HCT116 (cell line): ENCODE results near the gene KYAT1. TPM values are rescaled to one million over a fixed set of nuclear protein-coding genes. Genes with fewer than 3 reads are reported as not detected.

Source experiments
- ATAC-seq: fragments of 200-7000 bp; cut with Tn5 transposase; 2 replicates; pipeline ENCODE4 v1.9.1; 2020; ENCODE audit warnings: mild to moderate bottlenecking, moderate library complexity
- BruUV-seq: library from RNA; stranded (reverse); fragments of 400-500 nt; replicated peaks from 2 replicates; lab custom pipeline; 2021; lab: Mats Ljungman, UMichigan
- CTCF ChIA-PET: fragments of 300-600 bp; sonication (Branson Sonifier 250); formaldehyde crosslinking; loops from one replicate; lab custom pipeline; 2021; ENCODE audit warnings: antibody characterized with exemption; lab: Charles Lee
- POLR2A ChIA-PET: fragments of 300-600, 350-600 bp; sonication (Branson Sonifier 250); formaldehyde crosslinking; loops from one replicate; lab custom pipeline; 2021; ENCODE audit warnings: antibody characterized with exemption; lab: Charles Lee
- RAD21 ChIA-PET, 2 experiments: fragments of 300-600 bp; sonication (Branson Sonifier 250); formaldehyde crosslinking; loops; one replicate each; lab custom pipeline; 2023; ENCODE audit warnings: low total read pairs in 2 of 2; ENCODE audit not compliant: uncharacterized antibody in 2 of 2, unreplicated experiment in 2 of 2, low non-redundant PET in 1 of 2; lab: Charles Lee
- DNase-seq: peaks from one replicate; pipeline ENCODE4 v3.0.0-alpha.2; 2010; ENCODE audit warnings: low read depth, low spot score
- H2AFZ ChIP-seq: fragments of 200-600 bp; shearing (Covaris generic), sonication (generic); 2 replicates; pipeline ENCODE4 v1.6.1; 2017; ENCODE audit warnings: low read depth, mixed run types, mixed read lengths, antibody characterized with exemption, low read length; ENCODE audit not compliant: poor library complexity, severe bottlenecking
- H3K27ac ChIP-seq: 2 replicates; pipeline ENCODE4 v1.5.1; 2012; ENCODE audit warnings: low read depth, low read length
- H3K27me3 ChIP-seq: fragments of 200-600 bp; sonication (generic); 2 replicates; pipeline ENCODE4 v1.6.1; 2016; ENCODE audit warnings: mixed run types, low read length, mixed read lengths; ENCODE audit not compliant: insufficient read depth
- H3K36me3 ChIP-seq, 2 experiments: fragments of 200-500 bp in 1 of 2; fragments of 200-600 bp in 1 of 2; sonication (Bioruptor generic) in 1 of 2; sonication (generic) in 1 of 2; 2 replicates each; pipeline versions ENCODE4 v1.5.1 to v1.6.1; 2014 to 2016; ENCODE audit warnings: low read length in 2 of 2, inconsistent platforms in 1 of 2, mixed read lengths in 1 of 2, mixed run types in 1 of 2; ENCODE audit not compliant: insufficient read depth in 2 of 2, control insufficient read depth in 1 of 2
- H3K4me1 ChIP-seq, 2 experiments: fragments of 200-600 bp in 1 of 2; sonication (generic) in 1 of 2; 2 replicates each; pipeline versions ENCODE4 v1.5.1 to v1.6.1; 2012 to 2017; ENCODE audit warnings: low read length in 2 of 2, inconsistent platforms in 1 of 2, mild to moderate bottlenecking in 1 of 2, mixed read lengths in 1 of 2, mixed run types in 1 of 2, moderate library complexity in 1 of 2; ENCODE audit not compliant: insufficient read depth in 2 of 2, control insufficient read depth in 1 of 2
- H3K4me2 ChIP-seq: fragments of 200-600 bp; sonication (generic); 2 replicates; pipeline ENCODE4 v1.6.1; 2017; ENCODE audit warnings: mixed run types, low read length, mixed read lengths
- H3K4me3 ChIP-seq, 2 experiments: fragments of 200-600 bp in 1 of 2; sonication (generic) in 1 of 2; replicated peaks in 1 of 2; 2 replicates each; pipeline ENCODE4 v1.5.1; 2011 to 2016; ENCODE audit warnings: low read length in 2 of 2, control low read depth in 1 of 2, low read depth in 1 of 2, mild to moderate bottlenecking in 1 of 2, mixed read lengths in 1 of 2, mixed run types in 1 of 2
- H3K79me2 ChIP-seq: fragments of 200-600 bp; sonication (generic); 2 replicates; pipeline ENCODE4 v1.6.1; 2017; ENCODE audit warnings: mild to moderate bottlenecking, mixed run types, low read length, moderate library complexity, mixed read lengths; ENCODE audit not compliant: insufficient read depth
- H3K9ac ChIP-seq: fragments of 200-600 bp; sonication (generic); 2 replicates; pipeline ENCODE4 v1.6.1; 2016; ENCODE audit warnings: low read length, mixed read lengths
- H3K9me2 ChIP-seq: fragments of 200-600 bp; sonication (generic), shearing (Covaris generic); 2 replicates; pipeline ENCODE4 v1.6.1; 2017; ENCODE audit warnings: mixed run types, mild to moderate bottlenecking, moderate library complexity; ENCODE audit not compliant: insufficient read depth
- H3K9me3 ChIP-seq, 2 experiments: fragments of 200-500 bp in 1 of 2; fragments of 200-600 bp in 1 of 2; sonication (Bioruptor generic) in 1 of 2; sonication (generic) in 1 of 2; 2 replicates each; pipeline ENCODE4 v1.6.1; 2014 to 2017; ENCODE audit warnings: low read length in 2 of 2, mixed read lengths in 2 of 2, inconsistent platforms in 1 of 2, low read depth in 1 of 2, mild to moderate bottlenecking in 1 of 2, mixed run types in 1 of 2, moderate library complexity in 1 of 2; ENCODE audit not compliant: control insufficient read depth in 1 of 2, insufficient read depth in 1 of 2
- H4K20me1 ChIP-seq: fragments of 200-600 bp; sonication (generic), shearing (Covaris generic); 2 replicates; pipeline ENCODE4 v1.6.1; 2017; ENCODE audit warnings: mixed run types, mild to moderate bottlenecking, moderate library complexity; ENCODE audit not compliant: insufficient read depth
- CBX3 ChIP-seq: IDR thresholded peaks from 2 replicates; pipeline ENCODE4 v1.6.1; 2012; ENCODE audit warnings: low read depth
- EGR1 ChIP-seq: IDR thresholded peaks from 2 replicates; pipeline ENCODE4 v1.6.1; 2012; ENCODE audit warnings: low read depth
- ELF1 ChIP-seq: IDR thresholded peaks from 2 replicates; pipeline ENCODE4 v1.6.1; 2012; ENCODE audit warnings: low read depth, borderline replicate concordance
- EZH2 ChIP-seq: fragments of 200-600 bp; sonication (generic); IDR thresholded peaks from 2 replicates; pipeline ENCODE4 v1.6.1; 2017; ENCODE audit warnings: antibody characterized with exemption, mixed run types
- EZH2phosphoT487 ChIP-seq: fragments of 200-600 bp; IDR thresholded peaks from 2 replicates; pipeline ENCODE4 v1.6.1; 2018; ENCODE audit warnings: antibody characterized with exemption, borderline replicate concordance
- FOSL1 ChIP-seq: IDR thresholded peaks from 2 replicates; pipeline ENCODE4 v1.6.1; 2012; ENCODE audit warnings: low read depth
- JUND ChIP-seq: IDR thresholded peaks from 2 replicates; pipeline ENCODE4 v1.6.1; 2012
- POLR2A ChIP-seq: IDR thresholded peaks from 2 replicates; pipeline ENCODE4 v1.7.0; 2011; ENCODE audit warnings: borderline replicate concordance; ENCODE audit not compliant: insufficient read depth, insufficient read length; ENCODE audit errors: extremely low read depth
- RAD21 ChIP-seq: IDR thresholded peaks from 2 replicates; pipeline ENCODE4 v1.6.1; 2012; ENCODE audit warnings: low read depth, mild to moderate bottlenecking
- SP1 ChIP-seq: IDR thresholded peaks from 2 replicates; pipeline ENCODE4 v1.6.1; 2012; ENCODE audit warnings: low read depth
- SRF ChIP-seq: IDR thresholded peaks from 2 replicates; pipeline ENCODE4 v1.6.1; 2012; ENCODE audit warnings: low read depth
- YY1 ChIP-seq: IDR thresholded peaks from 2 replicates; pipeline ENCODE4 v1.6.1; 2011; ENCODE audit warnings: low read length, low read depth, moderate library complexity, mild to moderate bottlenecking; ENCODE audit not compliant: insufficient replicate concordance; ENCODE audit errors: extremely low read depth
- ZFX ChIP-seq: fragments of 450-650 bp; IDR thresholded peaks from 2 replicates; pipeline ENCODE4 v1.6.1; 2017
- ZNF274 ChIP-seq: fragments of 200-500 bp; sonication (Bioruptor generic); IDR thresholded peaks from 2 replicates; pipeline ENCODE4 v1.6.1; 2014; ENCODE audit warnings: mild to moderate bottlenecking, low read depth, low read length, inconsistent platforms
- intact Hi-C: fragments of 100-400 bp; cut with micrococcal nuclease; formaldehyde crosslinking; loops from 2 replicates; pipeline ENCODE4 v1.10.0; 2022
- total RNA-seq: library from RNA; stranded (reverse); gene quantifications from one replicate; pipeline ENCODE4 v1.2.1, GENCODE V29; 2021; ENCODE audit not compliant: unreplicated experiment
- TF ChIP-seq, protein P1 (sequence below), 3 experiments: fragments of 200-600 bp in 1 of 3; sonication (generic) in 1 of 3; IDR thresholded peaks in 2 of 3; conservative IDR thresholded peaks in 1 of 3; 2 replicates each; pipeline ENCODE4 v1.5.1; 2012 to 2017; ENCODE audit warnings: low read depth in 2 of 3, low read length in 2 of 3, antibody characterized with exemption in 1 of 3, borderline replicate concordance in 1 of 3, control low read depth in 1 of 3, mild to moderate bottlenecking in 1 of 3, mixed read lengths in 1 of 3, mixed run types in 1 of 3, moderate library complexity in 1 of 3; ENCODE audit not compliant: insufficient read depth in 1 of 3
- TF ChIP-seq, protein P2 (sequence below): IDR thresholded peaks from 2 replicates; pipeline ENCODE4 v1.6.1; 2012; ENCODE audit warnings: low read depth
- TF ChIP-seq, protein P3 (sequence below): IDR thresholded peaks from 2 replicates; pipeline ENCODE4 v1.6.1; 2012
- TF ChIP-seq, protein P4 (sequence below): IDR thresholded peaks from 2 replicates; pipeline ENCODE4 v1.6.1; 2011; ENCODE audit warnings: mild to moderate bottlenecking, low read length, moderate library complexity; ENCODE audit not compliant: insufficient replicate concordance; ENCODE audit errors: extremely low read depth
- TF ChIP-seq, protein P5 (sequence below): IDR thresholded peaks from 2 replicates; pipeline ENCODE4 v1.6.1; 2012

KYAT1 gene
- total RNA-seq, 1 experiment from 2014 or later = 10.1 TPM

DNA sequence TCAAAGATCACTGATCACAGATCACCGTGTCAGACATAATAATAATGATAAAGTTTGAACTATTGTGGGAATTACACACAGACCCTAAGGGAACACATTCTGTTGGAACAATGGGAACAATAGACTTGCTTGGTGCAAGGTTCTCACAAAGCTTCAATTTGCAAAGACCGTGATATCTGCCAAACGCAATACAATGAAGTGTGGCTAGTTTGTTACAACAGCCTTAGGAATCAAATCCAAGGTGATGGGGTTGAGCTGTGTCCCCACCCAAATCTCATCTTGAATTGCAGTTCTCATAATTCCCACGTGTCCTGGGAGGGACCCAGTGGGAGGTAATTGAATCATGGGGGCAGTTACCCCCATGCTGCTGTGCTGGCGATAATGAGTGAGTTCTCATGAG, 20.8 kb downstream of the KYAT1 start:
- Histone ChIP-seq H3K27ac (no peak overlapping the region), H3K4me3 (no peak overlapping the region), H2AFZ (no peak overlapping the region), H3K4me1 (peaks cover 2 to 7% of the 10 kb centered on the region in 2 experiments; a peak in 3 of 4 replicates), H4K20me1 (no peaks in the 10 kb centered on the region), H3K27me3 (no peaks in the 10 kb centered on the region), H3K9me3 (no peaks in the 10 kb centered on the region), H3K79me2 (no peaks in the 10 kb centered on the region), H3K4me2 (no peak overlapping the region), H3K9ac (no peak overlapping the region), H3K36me3 (no peaks in the 10 kb centered on the region), H3K9me2 (no peaks in the 10 kb centered on the region)
- ChIA-PET POLR2A (no interaction called here), RAD21 (no interaction called here), CTCF (interaction anchor here (0.9 to 1.3 kb wide), 2 partner anchors 15 to 19 kb away, joined by 3 to 4 read pairs; no protein-coding TSS in a partner anchor)
- BruUV-seq = no TSS peak
- TF ChIP-seq RAD21 (no peak), ELF1 (no peak), EZH2 (no peak), EZH2phosphoT487 (no peak), FOSL1 (no peak), CBX3 (no peak), YY1 (no peak), SP1 (no peak), ZFX (no peak), ZNF274 (no peak), JUND (no peak), EGR1 (no peak), SRF (no peak), POLR2A (no peak)
- TF ChIP-seq, protein P1, sequence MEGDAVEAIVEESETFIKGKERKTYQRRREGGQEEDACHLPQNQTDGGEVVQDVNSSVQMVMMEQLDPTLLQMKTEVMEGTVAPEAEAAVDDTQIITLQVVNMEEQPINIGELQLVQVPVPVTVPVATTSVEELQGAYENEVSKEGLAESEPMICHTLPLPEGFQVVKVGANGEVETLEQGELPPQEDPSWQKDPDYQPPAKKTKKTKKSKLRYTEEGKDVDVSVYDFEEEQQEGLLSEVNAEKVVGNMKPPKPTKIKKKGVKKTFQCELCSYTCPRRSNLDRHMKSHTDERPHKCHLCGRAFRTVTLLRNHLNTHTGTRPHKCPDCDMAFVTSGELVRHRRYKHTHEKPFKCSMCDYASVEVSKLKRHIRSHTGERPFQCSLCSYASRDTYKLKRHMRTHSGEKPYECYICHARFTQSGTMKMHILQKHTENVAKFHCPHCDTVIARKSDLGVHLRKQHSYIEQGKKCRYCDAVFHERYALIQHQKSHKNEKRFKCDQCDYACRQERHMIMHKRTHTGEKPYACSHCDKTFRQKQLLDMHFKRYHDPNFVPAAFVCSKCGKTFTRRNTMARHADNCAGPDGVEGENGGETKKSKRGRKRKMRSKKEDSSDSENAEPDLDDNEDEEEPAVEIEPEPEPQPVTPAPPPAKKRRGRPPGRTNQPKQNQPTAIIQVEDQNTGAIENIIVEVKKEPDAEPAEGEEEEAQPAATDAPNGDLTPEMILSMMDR (IDR thresholded peaks at IDR 0.05 in 2 of 3, conservative IDR thresholded peaks at IDR 0.05 in 1 of 3; ENCODE audit: borderline replicate concordance in 1 of 3, insufficient read depth in 1 of 3, low read depth in 2 of 3, low read length in 2 of 3) = no peak
- TF ChIP-seq, protein P2, sequence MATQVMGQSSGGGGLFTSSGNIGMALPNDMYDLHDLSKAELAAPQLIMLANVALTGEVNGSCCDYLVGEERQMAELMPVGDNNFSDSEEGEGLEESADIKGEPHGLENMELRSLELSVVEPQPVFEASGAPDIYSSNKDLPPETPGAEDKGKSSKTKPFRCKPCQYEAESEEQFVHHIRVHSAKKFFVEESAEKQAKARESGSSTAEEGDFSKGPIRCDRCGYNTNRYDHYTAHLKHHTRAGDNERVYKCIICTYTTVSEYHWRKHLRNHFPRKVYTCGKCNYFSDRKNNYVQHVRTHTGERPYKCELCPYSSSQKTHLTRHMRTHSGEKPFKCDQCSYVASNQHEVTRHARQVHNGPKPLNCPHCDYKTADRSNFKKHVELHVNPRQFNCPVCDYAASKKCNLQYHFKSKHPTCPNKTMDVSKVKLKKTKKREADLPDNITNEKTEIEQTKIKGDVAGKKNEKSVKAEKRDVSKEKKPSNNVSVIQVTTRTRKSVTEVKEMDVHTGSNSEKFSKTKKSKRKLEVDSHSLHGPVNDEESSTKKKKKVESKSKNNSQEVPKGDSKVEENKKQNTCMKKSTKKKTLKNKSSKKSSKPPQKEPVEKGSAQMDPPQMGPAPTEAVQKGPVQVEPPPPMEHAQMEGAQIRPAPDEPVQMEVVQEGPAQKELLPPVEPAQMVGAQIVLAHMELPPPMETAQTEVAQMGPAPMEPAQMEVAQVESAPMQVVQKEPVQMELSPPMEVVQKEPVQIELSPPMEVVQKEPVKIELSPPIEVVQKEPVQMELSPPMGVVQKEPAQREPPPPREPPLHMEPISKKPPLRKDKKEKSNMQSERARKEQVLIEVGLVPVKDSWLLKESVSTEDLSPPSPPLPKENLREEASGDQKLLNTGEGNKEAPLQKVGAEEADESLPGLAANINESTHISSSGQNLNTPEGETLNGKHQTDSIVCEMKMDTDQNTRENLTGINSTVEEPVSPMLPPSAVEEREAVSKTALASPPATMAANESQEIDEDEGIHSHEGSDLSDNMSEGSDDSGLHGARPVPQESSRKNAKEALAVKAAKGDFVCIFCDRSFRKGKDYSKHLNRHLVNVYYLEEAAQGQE = no peak
- TF ChIP-seq, protein P3, sequence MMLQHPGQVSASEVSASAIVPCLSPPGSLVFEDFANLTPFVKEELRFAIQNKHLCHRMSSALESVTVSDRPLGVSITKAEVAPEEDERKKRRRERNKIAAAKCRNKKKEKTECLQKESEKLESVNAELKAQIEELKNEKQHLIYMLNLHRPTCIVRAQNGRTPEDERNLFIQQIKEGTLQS = no peak
- TF ChIP-seq, protein P4, sequence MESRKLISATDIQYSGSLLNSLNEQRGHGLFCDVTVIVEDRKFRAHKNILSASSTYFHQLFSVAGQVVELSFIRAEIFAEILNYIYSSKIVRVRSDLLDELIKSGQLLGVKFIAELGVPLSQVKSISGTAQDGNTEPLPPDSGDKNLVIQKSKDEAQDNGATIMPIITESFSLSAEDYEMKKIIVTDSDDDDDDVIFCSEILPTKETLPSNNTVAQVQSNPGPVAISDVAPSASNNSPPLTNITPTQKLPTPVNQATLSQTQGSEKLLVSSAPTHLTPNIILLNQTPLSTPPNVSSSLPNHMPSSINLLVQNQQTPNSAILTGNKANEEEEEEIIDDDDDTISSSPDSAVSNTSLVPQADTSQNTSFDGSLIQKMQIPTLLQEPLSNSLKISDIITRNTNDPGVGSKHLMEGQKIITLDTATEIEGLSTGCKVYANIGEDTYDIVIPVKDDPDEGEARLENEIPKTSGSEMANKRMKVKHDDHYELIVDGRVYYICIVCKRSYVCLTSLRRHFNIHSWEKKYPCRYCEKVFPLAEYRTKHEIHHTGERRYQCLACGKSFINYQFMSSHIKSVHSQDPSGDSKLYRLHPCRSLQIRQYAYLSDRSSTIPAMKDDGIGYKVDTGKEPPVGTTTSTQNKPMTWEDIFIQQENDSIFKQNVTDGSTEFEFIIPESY = no peak
- TF ChIP-seq, protein P5, sequence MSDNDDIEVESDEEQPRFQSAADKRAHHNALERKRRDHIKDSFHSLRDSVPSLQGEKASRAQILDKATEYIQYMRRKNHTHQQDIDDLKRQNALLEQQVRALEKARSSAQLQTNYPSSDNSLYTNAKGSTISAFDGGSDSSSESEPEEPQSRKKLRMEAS = no peak
- ATAC-seq (no peak), DNase-seq (no peak)
- intact Hi-C loops = no loop called here
